GM12874 (cell line): ENCODE measurements around the gene HLF.

Experiments used
- CTCF ChIP-seq: IDR thresholded peaks from 2 replicates; pipeline ENCODE4 v1.5.1; 2011; ENCODE audit warnings: low read depth, mild to moderate bottlenecking, control low read depth, low read length, moderate library complexity; ENCODE audit not compliant: insufficient read depth

Gene HLF

GRCh38 chr17:55278173-55278961 lies 13.6 kb downstream of the HLF start:
- TF ChIP-seq CTCF, result no peak

- TF ChIP-seq CTCF, result no peak
Observed at GRCh38 chr17:55279203-55279602, 14.4 kb downstream of the HLF start.

GRCh38 chr17:55279788-55280187 lies 15.0 kb downstream of the HLF start:
- no peak for TF ChIP-seq CTCF

- TF ChIP-seq CTCF, result no peak
Observed at GRCh38 chr17:55280212-55280611, 15.5 kb downstream of the HLF start.

GRCh38 chr17:55281649-55282378 lies 17.1 kb downstream of the HLF start:
- no peak for TF ChIP-seq CTCF

GRCh38 chr17:55282379-55282702 lies 17.6 kb downstream of the HLF start:
- no peak for TF ChIP-seq CTCF

- no peak for TF ChIP-seq CTCF
Observed at GRCh38 chr17:55282741-55283140, 18.0 kb downstream of the HLF start.
